Activated CD4-positive, alpha-beta T cell treated with anti-CD3 and anti-CD28 coated beads for 24 hours (primary cell): Measurements from ENCODE around the gene PMM1.
"Not testable (repeated sequence)": the region's sequence is repeated elsewhere in the genome, so short reads cannot be mapped to it uniquely, and the experiment has no call there.

Experiments used
- DNase-seq, 2 donors: peaks; one replicate each; pipeline ENCODE4 v3.0.0-alpha.2; 2020; ENCODE audit warnings: low read depth in 2 of 2

PMM1 gene

DNA sequence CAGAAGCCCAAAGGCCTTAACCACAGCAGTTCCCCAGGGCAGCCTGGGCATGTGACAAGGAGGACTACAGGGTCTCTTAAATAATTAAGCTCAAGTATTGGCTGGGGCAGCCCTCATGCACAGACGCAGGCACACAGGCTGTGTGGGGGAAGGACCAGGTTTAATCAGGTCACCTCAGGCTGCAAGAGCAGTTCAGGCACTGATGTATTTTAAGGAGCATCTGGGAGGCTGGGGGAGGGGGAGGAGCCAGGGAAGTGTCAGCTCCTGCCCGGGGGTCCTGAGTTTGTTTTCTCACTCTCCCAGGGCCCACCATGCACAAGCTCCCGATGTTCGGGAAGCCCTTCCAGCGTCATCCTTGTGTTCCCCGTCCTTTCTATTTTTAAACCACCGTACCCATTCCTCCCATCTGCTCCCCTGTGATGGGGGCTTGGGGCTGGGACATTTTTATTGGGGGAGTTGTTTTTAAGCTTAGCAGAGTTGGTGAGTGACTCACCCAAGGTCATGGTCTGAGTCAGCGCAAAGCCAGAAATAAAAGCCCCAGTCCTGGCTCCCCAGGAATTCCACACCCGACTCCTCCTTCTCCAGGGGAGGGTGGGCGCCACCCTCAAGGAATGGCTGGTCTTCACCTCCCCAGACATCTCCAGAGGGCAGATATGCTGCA is 26.5 kb downstream of the PMM1 start:
- DNase-seq: no peak

DNA sequence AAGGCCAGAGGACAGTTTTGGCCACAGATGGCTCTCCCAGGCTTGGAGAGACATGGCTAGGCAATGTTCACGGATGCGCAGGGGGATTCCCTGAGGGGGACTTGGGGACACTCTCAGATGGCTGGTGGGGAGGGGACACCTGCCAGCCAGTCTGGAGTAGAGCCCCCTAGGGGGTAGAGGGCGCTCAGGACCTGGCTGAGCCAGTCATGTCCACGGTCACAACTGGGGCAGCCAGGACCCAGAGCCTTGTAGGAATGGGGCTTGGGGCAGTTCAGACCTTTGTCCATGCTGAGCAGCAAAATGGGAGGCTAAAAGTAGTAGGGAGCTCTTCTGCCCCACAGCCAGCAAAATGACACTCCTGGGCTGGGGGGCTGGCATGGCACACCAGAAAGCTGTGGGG is 27.2 kb downstream of the PMM1 start:
- no peak for DNase-seq

DNA sequence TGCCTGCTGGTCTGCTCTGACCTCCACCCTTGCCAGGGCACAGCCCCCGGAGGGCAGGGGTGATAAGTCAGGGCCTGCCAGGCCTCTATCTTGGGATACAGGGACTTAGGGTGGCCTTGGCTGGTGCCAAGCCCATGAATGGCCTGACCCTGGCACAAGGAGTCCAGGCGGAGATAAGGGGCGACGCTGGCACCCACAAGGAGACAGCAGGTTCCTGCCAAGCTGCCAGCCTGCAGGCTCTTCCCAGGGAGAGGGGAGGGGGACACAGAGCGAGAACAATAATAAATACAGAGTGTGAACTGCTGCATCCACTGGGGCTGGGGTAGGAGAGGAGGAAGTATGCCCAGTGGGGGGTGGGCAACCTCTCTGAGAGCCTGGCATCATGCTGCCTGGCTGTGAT is 27.9 kb downstream of the PMM1 start:
- DNase-seq: no peak

DNA sequence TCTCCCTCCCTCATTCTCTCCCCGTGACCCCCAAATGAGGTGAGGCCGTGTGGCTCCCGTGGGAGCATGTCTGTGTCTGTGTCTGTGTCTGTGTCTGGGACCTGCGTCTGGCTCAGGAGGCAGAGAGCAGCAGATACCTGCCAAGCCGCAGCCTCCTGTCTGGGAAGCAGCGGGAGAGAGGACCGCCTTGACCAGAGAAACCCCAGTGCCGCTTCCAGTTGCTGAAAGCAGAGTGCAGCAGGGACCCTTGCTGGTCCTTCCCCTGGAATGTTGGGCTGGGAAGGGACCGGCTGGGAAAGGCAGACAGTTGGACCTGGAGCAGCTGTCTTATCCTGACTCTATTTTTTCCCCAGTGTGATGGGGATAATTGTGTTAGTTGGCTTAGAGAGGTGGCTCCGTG is 28.3 kb downstream of the PMM1 start:
- no peak for DNase-seq

DNA sequence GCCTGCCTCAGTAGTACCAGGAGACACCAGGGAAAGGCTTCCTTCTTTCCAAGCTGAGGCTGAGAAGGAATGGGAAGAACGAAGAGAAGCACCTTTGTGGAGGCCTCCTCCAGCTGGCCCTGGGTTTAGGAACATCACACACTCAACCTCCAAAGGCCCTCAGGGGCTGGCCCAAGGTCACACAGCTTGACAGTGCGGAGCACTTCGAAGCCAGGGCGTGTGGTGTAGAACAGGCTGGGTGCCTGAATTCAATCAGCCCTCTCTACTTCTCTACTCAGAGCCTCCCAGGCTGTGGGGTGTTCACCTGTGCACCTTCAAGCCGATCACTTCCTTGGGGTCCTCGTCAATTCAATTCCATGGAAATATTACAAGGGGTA is 29.6 kb downstream of the PMM1 start:
- no peak for DNase-seq

DNA sequence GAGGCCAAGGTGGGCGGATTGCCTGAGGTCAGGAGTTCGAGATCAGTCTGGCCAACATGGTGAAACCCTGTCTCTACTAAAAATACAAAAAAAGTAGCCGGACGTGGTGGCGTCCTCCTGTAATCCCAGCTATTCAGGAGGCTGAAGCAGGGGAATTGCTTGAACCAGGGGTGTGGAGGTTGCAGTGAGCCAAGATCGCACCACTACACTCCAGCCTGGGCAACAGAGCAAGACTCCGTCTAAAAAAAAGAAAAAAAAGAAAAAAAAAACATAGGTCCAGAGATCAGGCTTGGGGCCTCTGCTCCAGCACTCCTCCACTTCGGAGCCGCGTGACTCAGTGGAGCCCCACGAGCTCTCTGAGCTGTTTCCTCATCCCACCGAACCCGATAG is 31.4 kb downstream of the PMM1 start:
- not testable (repeated sequence) for DNase-seq

DNA sequence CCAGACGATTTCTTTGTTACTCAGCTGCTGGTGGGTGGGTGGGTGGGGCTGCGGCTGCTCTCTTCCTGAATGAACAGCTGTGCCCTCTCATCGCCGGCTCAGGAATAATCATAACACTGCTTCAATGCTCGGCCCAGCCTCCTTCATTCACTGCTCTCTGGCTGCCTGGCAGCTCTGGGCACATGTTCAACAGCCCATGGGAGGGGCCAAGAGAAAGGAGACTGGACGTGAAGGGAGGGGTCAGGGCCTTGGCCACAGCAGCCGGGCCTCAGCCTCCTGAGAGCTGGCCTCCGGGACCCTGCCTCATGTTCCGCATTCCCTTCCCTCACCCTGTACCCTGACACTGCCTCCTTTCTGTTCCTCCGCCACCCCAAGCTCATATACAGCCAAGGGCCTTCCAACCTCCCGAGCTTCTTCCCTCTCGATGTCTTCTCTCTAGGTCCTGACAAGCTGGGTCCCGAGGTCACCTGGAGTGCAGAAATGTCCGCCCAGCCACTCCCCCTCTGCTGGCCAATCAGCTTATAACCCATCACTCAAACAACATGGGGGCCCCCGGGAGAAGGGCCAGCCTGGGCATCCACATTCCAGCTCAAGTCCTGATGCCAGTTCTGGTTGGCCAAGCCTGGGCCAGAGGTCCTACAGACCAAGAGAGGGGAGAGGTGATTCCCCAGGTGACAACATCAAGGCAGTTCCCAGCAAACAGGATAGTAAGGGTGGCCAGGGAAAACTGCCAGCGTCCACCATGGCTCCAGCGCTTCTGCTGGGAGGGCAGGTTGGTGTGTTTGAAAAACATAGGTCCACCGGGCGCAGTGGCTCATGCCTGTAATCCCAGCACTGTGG is 32.0 kb downstream of the PMM1 start:
- DNase-seq: no peak

DNA sequence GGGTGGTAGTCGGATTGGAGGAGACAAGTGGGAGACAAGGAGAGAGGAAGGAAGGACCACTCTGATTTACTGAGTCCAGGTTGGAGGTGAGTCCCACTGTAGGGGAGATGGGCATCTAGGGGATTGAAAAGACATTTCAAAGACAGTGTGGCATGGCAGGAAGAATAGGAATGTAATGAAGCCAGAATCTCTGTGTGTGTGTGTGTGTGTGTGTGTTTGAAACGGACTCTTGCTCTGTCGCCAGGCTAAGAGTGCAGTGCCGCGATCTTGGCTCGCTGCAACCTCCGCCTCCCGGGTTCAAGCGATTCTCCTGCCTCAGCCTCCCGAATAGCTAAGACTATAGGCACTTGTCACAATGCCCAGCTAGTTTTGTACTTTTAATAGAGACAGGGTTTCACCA is 33.1 kb downstream of the PMM1 start:
- no peak for DNase-seq

DNA sequence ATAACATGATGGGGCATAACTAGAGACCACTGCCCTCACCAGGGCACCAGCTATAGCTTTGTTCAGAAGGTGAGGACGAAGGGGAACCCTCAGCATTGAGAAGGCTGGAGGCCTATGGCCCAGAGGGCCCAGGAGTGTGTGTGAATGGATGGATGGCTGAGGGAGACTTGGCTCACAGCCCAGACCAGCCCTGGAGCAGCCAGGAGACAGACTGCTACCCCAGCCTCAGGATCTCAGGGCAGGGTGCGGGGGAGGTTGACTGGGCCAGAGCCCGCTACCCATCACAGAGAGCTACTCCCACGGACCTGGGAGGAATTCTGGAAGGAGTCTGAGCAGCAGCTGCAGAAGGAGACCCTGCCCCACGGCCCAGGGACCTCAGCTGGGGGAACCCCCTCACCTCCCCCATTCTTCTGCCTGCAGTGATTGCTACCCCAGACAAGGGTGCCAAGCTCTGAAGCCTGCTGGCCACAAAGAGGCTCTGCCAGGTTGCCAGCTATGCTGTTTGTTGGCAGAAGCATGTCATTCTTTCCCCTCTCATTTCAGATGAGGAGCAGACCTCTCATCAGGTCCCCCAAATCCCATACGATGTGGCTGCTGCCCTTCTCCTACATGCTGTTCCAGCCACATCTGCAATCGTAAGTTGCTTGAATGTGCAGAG is 34.2 kb downstream of the PMM1 start:
- no peak for DNase-seq

DNA sequence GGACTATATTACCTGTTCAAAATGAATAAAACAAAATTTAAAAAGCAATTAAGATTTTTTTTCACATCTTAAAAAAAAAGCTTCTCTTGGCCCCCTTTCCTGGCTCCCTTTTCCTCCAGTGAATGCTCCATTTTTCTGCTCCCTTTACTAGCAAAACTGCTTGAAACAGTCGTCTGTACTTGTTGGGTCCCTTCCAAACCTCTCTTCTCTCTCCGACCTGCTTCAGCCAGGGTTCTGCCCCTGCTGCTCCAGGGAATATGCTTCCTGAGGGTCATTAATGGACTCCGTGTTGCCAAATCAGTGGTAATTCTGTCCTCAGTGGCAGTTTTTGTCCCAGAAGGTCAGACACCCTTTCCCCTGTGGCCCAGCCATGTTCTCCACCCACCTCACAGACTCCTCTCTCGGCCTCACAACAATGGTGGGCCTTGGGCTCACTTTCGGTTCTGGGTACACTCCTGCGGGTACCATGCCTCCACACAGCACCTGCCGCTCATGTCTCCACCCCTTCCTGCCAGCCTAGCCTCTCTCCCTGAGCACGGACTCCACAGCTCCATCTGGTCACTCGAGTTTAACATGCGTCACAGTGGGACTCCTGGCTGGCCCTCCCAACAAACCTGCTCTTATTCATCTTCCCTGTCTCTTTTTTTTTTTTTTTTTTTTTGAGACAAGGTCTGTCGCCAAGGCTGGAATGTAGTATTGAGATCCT is 37.6 kb downstream of the PMM1 start:
- no peak for DNase-seq

DNA sequence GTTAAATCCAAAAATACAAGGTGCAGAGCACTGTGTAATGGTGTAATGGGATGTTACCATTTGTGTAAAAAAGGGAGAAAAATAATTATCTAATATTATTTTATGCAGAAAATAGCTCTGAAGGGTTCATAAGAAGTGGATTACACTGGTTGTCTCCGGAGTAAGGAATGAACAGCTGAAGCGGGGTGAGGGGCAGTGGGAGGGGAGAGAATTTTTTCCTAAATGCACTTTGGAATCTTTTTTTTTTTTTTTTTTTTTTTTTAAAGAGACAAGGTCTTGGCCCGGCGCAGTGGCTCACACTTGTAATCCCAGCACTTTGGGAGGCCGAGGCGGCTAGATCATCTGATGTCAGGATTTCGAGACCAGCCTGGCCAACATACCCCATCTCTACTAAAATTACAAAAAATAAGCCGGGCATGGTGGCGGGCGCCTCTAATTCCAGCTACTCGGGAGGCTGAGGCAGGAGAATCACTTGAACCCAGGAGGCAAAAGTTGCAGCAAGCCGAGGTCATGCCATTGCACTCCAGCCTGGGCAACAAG is 38.6 kb downstream of the PMM1 start:
- no peak for DNase-seq

DNA sequence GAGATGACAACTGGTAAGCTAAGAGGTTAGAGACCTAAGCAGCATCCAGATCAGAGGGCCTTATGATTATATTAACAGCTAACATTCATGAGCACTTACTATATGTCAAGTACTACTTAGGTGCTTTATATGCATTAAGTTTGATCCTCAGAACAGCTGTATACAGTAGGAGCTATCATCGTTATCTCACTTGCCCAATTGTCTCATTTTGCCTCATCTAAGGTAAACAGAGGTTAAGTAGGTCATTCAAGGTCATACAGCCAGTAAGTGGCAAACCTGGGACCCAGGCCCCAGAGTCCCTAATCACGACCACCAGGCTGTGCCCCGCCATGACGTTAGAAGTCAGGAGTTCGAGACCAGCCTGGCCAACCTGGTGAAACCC is 40.8 kb downstream of the PMM1 start:
- no peak for DNase-seq

DNA sequence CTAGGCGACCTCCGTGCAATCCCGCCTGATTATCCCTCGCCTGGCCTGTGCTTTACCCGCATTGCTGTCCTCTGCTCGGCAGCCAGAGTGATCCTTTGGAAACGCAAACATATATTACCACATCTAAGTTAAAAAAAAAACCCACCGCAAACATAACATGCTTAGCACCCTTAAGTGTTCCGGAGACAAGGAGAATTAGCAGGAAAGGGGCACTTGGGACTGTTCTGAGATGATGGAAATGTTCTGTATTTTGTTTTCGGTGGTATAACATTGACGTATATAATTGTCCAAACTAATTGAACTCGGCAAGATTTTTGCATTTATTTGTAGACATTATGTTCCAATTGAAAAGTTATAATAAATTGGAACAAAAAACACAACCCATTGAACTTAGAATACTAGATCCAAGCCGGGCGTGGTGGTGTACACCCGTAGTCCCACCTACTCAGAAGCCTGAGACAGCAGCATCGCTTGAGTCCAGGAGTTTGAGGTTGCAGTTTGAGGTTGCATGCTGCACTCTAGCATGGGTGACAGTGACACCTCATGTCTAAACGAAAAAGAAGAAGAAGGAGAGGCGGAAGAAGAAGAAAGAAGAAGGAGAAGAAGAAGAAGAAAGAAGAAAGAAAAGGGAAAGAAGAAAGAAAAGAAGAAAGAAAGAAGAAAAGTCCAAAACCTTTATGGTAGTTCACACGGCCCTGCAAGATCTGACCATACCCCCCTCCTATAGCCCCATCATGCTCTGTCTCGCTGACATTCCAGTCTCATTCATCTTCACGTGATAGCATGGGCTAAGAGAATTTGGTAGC is 44.8 kb downstream of the PMM1 start:
- DNase-seq: no peak

DNA sequence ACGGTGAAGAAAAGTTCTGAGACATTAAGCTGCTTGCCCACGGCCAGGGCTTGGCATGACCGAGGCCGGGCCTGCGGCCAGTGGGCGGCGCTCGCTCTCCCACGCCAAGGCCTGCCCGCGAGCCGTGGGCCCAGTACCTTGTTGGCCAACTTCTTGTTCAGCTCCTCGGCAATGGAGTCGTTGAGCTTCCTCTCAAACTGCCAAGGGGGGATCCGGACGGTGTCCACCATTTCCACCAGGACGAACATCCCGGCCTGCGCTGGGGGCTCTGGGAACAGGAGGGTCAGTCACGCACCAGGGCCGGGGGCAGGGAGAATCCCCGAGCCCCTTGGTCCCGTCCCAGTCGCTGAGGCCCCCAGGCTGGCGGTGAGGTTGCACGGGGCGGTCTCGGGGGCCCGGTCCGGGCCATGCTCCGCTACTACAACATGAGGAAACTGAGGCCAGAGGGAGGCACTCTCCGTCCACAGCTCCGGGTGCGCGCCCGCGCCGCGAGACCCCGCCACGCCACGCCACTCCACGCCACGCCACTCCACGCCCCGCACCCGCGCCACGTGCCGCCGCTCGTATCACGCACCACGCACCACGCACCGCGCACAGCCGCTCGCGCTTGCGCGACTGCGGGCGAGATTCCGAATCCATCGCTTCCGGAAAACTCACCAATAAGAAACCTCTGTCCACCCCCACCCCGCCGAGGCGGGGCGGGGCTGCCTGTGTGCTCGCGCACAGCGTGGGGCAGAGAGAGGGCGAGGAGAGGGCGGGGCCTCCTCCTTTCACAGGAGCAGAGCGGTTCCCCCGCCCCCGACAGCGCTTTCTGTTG is 45.6 kb downstream of the PMM1 start, which contains the start of gene POLR3H:
TSS of gene POLR3H (minus strand) at position 617 of the 817 bp plus-strand sequence. CDS start at position 248, 369 bp downstream.
- DNase-seq: peak; percentile 97

DNA sequence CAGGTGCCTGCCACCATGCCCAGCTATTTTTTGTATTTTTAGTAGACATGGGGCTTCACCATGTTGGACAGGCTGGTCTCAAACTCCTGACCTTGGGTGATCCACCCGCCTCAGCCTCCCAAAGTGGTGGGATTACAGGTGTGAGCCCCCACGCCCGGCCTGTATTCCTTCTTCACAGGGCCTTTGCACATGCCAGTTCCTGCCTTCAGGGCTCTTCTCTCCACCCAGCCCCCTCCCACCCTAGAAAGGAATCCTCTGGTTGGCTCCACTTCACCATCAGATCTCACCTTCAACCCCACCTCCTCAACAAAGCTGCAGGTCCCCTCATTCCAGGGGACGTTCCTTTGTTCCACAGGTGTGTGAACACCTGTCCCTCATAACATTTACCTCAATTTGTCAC is 47.4 kb downstream of the PMM1 start:
- DNase-seq: no peak

DNA sequence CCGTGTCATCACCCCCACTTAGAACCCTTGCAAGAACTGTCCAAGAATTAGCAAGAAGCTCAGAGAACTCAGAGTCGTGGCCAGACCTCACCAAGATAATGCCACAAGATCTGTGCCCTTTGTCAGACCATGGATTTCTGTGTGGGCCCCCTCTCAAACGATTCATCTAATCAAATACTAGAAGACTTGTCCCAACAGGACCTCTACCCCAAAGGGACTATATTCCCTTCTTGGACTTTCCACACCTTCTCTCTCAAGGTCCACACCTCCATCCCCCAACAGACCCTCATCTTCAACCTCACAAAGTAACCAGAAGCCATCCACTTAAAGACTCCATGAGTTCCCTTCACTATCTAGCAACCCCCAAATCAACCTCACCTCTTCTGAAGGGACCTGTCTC is 48.2 kb downstream of the PMM1 start:
- DNase-seq: no peak

DNA sequence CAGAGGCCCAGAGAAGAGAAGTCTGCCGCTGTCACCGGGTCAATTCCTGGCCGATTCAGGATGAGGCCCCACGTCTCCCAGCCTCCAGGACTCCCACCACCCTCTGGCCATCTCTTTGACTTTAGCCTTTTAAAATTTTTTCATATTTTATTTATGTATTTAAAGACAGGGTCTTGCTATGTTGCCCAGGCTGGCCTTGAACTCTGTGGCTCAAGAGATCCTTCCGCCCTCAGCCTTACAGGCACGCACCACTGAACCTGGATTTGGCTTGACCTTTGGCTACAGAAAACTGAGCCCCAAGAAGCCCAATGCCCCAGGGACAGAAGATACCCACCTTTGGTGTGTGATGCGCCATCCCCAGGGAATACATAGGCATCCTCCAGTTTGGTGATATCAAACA is 49.3 kb downstream of the PMM1 start:
- DNase-seq: no peak

DNA sequence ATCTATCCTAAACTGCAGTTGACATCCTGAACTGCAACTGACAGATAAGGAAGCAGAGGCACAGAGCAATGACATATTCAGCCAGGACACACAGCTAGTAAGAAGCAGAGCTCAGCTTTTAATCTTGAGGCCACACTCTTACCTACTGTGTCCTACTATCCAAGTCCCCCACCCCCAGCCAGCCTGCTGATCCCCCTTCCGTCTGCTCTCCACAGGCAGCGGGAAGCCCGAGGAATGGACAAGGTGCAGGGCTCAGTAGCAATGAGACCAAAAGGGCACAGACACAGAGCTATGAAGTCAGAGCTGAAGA is 49.7 kb downstream of the PMM1 start:
- DNase-seq: no peak

DNA sequence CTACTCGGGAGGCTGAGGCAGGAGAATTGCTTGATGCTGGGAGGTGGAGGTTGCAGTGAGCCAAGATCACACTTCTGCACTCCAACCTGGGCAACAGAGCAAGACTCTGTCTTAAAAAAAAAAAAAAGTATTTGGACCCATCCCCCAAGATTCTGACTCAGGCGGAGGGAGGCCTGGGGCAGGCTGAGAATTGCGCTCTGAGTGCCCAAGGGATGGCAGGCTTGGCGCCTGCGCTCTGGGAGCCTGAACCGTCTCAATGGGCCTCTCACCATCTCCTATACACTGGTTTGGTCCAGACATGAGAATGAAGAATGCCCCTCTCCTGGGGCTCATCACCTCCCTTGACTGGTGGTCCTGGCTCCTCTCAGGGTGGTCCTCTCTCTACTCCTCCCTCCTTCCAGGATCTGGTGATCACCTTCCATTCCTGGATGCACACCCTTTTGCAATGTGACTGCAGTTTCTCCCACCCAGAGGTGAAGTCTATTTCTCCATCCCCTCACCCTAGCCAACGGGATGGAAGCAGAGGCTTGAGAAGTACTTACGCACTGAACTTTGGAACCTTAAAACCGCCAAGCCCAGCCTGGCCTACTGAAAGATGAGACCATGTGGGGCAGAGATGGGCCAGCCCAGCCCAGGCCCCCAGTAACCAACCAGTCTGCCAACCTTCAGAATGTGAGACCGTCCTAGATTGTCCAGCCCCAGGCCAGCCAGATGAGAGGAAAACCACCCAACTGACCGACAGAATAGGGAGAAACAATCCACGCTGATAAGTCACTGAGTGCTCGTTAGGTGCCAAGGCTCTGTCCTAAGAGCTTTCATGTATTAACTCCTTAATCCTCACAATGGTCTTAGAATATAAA is 50.3 kb downstream of the PMM1 start:
- DNase-seq: no peak

DNA sequence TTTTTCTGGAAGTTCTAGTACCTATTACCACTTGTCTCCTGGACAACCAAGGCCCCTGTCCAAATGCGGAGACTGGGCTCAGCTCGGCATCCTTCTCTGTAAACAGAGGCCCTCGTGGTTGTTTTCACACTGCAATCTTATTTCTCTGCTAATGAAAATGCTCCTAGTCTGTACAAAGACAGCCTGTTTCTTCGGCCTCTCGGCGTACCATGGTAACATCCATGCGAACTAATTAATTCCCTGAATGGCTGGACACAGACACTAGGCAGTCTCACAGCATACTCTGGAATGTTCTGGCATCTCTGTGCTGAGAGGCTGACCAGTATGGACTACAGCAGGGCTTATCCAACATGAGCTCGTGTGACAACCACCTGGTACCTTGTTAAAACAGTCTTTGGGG is 51.1 kb downstream of the PMM1 start:
- no peak for DNase-seq
